SK-N-MC (cell line): Measurements from ENCODE around the gene TPPP.

Source experiments
- EZH2 ChIP-seq: fragments of 200-600 bp; sonication (generic); IDR thresholded peaks from one replicate; pipeline ENCODE4 v1.6.1; 2017; ENCODE audit warnings: antibody characterized with exemption
- POLR2AphosphoS5 ChIP-seq: IDR thresholded peaks from 2 replicates; pipeline ENCODE4 v1.6.1; 2012; ENCODE audit warnings: mild to moderate bottlenecking, low read depth, low read length, borderline replicate concordance

- TF ChIP-seq EZH2, result no peak
- TF ChIP-seq POLR2AphosphoS5, result no peak
Observed at GRCh38 chr5:638501-639252, 54.5 kb downstream of the TPPP start.
